Peyer's patch (tissue), 4 donors: ENCODE results near the gene CSH1.

Experiments
- CTCF ChIP-seq, 6 experiments: fragments of 450-650 bp in 4 of 6; fragments of 200-600 bp in 2 of 6; sonication (generic) in 1 of 6; IDR thresholded peaks; one replicate each; pipeline ENCODE4 v1.5.1; 2017 to 2019; ENCODE audit warnings: antibody characterized with exemption in 6 of 6, mild to moderate bottlenecking in 3 of 6, moderate library complexity in 1 of 6
- POLR2A ChIP-seq, 2 donors: fragments of 450-650 bp; IDR thresholded peaks; one replicate each; pipeline ENCODE4 v1.5.1; 2017; ENCODE audit warnings: antibody characterized with exemption in 2 of 2, mild to moderate bottlenecking in 2 of 2, moderate library complexity in 2 of 2

- TF ChIP-seq CTCF (IDR thresholded peaks at IDR 0.05) (no peak), POLR2A (IDR thresholded peaks at IDR 0.05) (no peak)
Observed at GRCh38 chr17:63937319-63937718, 40.9 kb upstream of the CSH1 start.
